SK-N-SH treated with all-trans-retinoic acid at 6 μM for 48 hours (cell line): ENCODE data around the gene PALMD.

Source experiments
- ATAC-seq: fragments of 200-7000 bp; cut with Tn5 transposase; 3 replicates; pipeline ENCODE4 v1.9.1; 2020; ENCODE audit warnings: mild to moderate bottlenecking, moderate library complexity
- ARNTL ChIP-seq: fragments of 450-650 bp; formaldehyde crosslinking; IDR thresholded peaks from 2 replicates; pipeline ENCODE4 v1.5.0; 2020; ENCODE audit warnings: low read depth, mild to moderate bottlenecking, moderate library complexity, borderline replicate concordance
- BACH2 ChIP-seq: fragments of 250-450 bp; sonication (Bioruptor Pico); IDR thresholded peaks from 2 replicates; pipeline ENCODE4 v1.9.0; 2021; ENCODE audit warnings: mild to moderate bottlenecking, borderline replicate concordance
- CREB5 ChIP-seq: fragments of 250-450 bp; sonication (Bioruptor Pico); IDR thresholded peaks from 2 replicates; pipeline ENCODE4 v1.5.1; 2020; ENCODE audit warnings: low read depth, mild to moderate bottlenecking, moderate library complexity
- CSDC2 ChIP-seq: fragments of 250-450 bp; sonication (Bioruptor Pico); IDR thresholded peaks from 2 replicates; pipeline ENCODE4 v1.5.0; 2020; ENCODE audit warnings: mild to moderate bottlenecking, moderate library complexity
- ESRRG ChIP-seq: fragments of 250-450 bp; sonication (Bioruptor Pico); IDR thresholded peaks from 2 replicates; pipeline ENCODE4 v1.6.1; 2021; ENCODE audit warnings: mild to moderate bottlenecking
- GLIS3 ChIP-seq: fragments of 250-450 bp; sonication (Bioruptor Pico); IDR thresholded peaks from 2 replicates; pipeline ENCODE4 v1.5.0; 2020; ENCODE audit warnings: mild to moderate bottlenecking, moderate library complexity
- ISL1 ChIP-seq: fragments of 250-450 bp; sonication (Bioruptor Pico); IDR thresholded peaks from 2 replicates; pipeline ENCODE4 v2.1.2; 2022; ENCODE audit warnings: mild to moderate bottlenecking, moderate library complexity
- OSR1 ChIP-seq: fragments of 250-450 bp; sonication (Bioruptor Pico); IDR thresholded peaks from 2 replicates; pipeline ENCODE4 v1.8.0; 2022; ENCODE audit warnings: moderate library complexity, mild to moderate bottlenecking, inconsistent platforms
- POU6F1 ChIP-seq: fragments of 250-450 bp; sonication (Bioruptor Pico); IDR thresholded peaks from 2 replicates; pipeline ENCODE4 v1.8.0; 2021; ENCODE audit warnings: low read depth, mild to moderate bottlenecking, moderate library complexity, borderline replicate concordance
- PPARA ChIP-seq: fragments of 250-450 bp; sonication (Bioruptor Pico); IDR thresholded peaks from 2 replicates; pipeline ENCODE4 v1.5.0; 2020; ENCODE audit warnings: mild to moderate bottlenecking, borderline replicate concordance
- RARB ChIP-seq: fragments of 250-450 bp; sonication (Bioruptor Pico); IDR thresholded peaks from 2 replicates; pipeline ENCODE4 v1.8.0; 2021; ENCODE audit warnings: mild to moderate bottlenecking, moderate library complexity
- SNAI2 ChIP-seq: fragments of 250-450 bp; sonication (Bioruptor Pico); IDR thresholded peaks from 2 replicates; pipeline ENCODE4 v1.5.0; 2020; ENCODE audit warnings: mild to moderate bottlenecking, moderate library complexity
- TCF4 ChIP-seq: fragments of 250-450 bp; sonication (Bioruptor Pico); IDR thresholded peaks from 2 replicates; pipeline ENCODE4 v1.8.0; 2021; ENCODE audit warnings: mild to moderate bottlenecking, moderate library complexity, borderline replicate concordance
- ZC3H10 ChIP-seq: fragments of 250-450 bp; sonication (Bioruptor Pico); IDR thresholded peaks from 2 replicates; pipeline ENCODE4 v1.5.1; 2021; ENCODE audit warnings: mild to moderate bottlenecking, moderate library complexity
- ZFP30 ChIP-seq: fragments of 450-650 bp; formaldehyde crosslinking; IDR thresholded peaks from 2 replicates; pipeline ENCODE4 v1.5.0; 2022; ENCODE audit warnings: mild to moderate bottlenecking, moderate library complexity
- ZNF565 ChIP-seq: fragments of 450-650 bp; formaldehyde crosslinking; conservative IDR thresholded peaks from 2 replicates; pipeline ENCODE4 v1.5.0; 2020; ENCODE audit warnings: low read depth, mild to moderate bottlenecking, moderate library complexity
- ZNF8 ChIP-seq: fragments of 450-650 bp; formaldehyde crosslinking; IDR thresholded peaks from 2 replicates; pipeline ENCODE4 v1.5.0; 2020; ENCODE audit warnings: mild to moderate bottlenecking, moderate library complexity
- TF ChIP-seq, protein P1 (sequence below): fragments of 250-450 bp; sonication (Bioruptor Pico); IDR thresholded peaks from 2 replicates; pipeline ENCODE4 v1.5.1; 2021; ENCODE audit warnings: mild to moderate bottlenecking, moderate library complexity
- TF ChIP-seq, protein P2 (sequence below): fragments of 250-450 bp; sonication (Bioruptor Pico); IDR thresholded peaks from 2 replicates; pipeline ENCODE4 v1.8.0; 2020; ENCODE audit warnings: mild to moderate bottlenecking, moderate library complexity, borderline replicate concordance
- TF ChIP-seq, protein P3 (sequence below): fragments of 250-450 bp; sonication (Bioruptor Pico); IDR thresholded peaks from 2 replicates; pipeline ENCODE4 v1.5.0; 2020; ENCODE audit warnings: mild to moderate bottlenecking, moderate library complexity

The PALMD gene

DNA sequence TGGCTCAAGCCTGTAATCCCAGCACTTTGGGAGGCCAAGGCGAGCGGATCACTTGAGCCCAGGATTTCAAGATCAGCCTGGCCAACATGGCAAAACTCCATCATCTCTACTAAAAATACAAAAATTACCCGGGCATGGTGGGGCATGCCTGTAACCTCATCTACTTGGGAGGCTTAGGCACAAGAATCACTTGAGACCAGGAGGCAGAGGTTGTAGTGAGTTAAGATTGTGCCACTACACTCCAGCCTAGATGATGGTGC, 12.0 kb downstream of the PALMD start (continued):
- TF ChIP-seq, protein P1, sequence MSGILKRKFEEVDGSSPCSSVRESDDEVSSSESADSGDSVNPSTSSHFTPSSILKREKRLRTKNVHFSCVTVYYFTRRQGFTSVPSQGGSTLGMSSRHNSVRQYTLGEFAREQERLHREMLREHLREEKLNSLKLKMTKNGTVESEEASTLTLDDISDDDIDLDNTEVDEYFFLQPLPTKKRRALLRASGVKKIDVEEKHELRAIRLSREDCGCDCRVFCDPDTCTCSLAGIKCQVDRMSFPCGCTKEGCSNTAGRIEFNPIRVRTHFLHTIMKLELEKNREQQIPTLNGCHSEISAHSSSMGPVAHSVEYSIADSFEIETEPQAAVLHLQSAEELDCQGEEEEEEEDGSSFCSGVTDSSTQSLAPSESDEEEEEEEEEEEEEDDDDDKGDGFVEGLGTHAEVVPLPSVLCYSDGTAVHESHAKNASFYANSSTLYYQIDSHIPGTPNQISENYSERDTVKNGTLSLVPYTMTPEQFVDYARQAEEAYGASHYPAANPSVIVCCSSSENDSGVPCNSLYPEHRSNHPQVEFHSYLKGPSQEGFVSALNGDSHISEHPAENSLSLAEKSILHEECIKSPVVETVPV (CRISPR knock-in tag), result no peak
- TF ChIP-seq ARNTL (CRISPR knock-in tag), result no peak

- no peak for TF ChIP-seq CREB5
- no peak for TF ChIP-seq ZFP30 (CRISPR knock-in tag)
- TF ChIP-seq ISL1 (CRISPR knock-in tag), result peak; percentile 50
- peak; percentile 96 for ATAC-seq
These were observed 13.9 kb downstream of the PALMD start for GRCh38 chr1:99659755-99660210.

- TF ChIP-seq, protein P2, sequence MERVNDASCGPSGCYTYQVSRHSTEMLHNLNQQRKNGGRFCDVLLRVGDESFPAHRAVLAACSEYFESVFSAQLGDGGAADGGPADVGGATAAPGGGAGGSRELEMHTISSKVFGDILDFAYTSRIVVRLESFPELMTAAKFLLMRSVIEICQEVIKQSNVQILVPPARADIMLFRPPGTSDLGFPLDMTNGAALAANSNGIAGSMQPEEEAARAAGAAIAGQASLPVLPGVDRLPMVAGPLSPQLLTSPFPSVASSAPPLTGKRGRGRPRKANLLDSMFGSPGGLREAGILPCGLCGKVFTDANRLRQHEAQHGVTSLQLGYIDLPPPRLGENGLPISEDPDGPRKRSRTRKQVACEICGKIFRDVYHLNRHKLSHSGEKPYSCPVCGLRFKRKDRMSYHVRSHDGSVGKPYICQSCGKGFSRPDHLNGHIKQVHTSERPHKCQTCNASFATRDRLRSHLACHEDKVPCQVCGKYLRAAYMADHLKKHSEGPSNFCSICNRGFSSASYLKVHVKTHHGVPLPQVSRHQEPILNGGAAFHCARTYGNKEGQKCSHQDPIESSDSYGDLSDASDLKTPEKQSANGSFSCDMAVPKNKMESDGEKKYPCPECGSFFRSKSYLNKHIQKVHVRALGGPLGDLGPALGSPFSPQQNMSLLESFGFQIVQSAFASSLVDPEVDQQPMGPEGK (CRISPR knock-in tag), result no peak
- TF ChIP-seq, protein P3, sequence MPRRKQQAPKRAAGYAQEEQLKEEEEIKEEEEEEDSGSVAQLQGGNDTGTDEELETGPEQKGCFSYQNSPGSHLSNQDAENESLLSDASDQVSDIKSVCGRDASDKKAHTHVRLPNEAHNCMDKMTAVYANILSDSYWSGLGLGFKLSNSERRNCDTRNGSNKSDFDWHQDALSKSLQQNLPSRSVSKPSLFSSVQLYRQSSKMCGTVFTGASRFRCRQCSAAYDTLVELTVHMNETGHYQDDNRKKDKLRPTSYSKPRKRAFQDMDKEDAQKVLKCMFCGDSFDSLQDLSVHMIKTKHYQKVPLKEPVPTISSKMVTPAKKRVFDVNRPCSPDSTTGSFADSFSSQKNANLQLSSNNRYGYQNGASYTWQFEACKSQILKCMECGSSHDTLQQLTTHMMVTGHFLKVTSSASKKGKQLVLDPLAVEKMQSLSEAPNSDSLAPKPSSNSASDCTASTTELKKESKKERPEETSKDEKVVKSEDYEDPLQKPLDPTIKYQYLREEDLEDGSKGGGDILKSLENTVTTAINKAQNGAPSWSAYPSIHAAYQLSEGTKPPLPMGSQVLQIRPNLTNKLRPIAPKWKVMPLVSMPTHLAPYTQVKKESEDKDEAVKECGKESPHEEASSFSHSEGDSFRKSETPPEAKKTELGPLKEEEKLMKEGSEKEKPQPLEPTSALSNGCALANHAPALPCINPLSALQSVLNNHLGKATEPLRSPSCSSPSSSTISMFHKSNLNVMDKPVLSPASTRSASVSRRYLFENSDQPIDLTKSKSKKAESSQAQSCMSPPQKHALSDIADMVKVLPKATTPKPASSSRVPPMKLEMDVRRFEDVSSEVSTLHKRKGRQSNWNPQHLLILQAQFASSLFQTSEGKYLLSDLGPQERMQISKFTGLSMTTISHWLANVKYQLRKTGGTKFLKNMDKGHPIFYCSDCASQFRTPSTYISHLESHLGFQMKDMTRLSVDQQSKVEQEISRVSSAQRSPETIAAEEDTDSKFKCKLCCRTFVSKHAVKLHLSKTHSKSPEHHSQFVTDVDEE, result no peak
- TF ChIP-seq ISL1 (CRISPR knock-in tag) (no peak), POU6F1 (CRISPR knock-in tag) (no peak), ZFP30 (CRISPR knock-in tag) (no peak), CSDC2 (CRISPR knock-in tag) (no peak), ESRRG (CRISPR knock-in tag) (no peak), BACH2 (CRISPR knock-in tag) (no peak), TCF4 (CRISPR knock-in tag) (no peak), ZNF565 (no peak), ZC3H10 (no peak), SNAI2 (no peak), PPARA (CRISPR knock-in tag) (no peak), ZNF8 (no peak)
- ATAC-seq, result no peak
These were observed 14.6 kb downstream of the PALMD start for GRCh38 chr1:99660496-99660895.

- no peak for ATAC-seq
- no peak for TF ChIP-seq OSR1
- TF ChIP-seq GLIS3, result no peak
- no peak for TF ChIP-seq ESRRG (CRISPR knock-in tag)
- TF ChIP-seq SNAI2, result no peak
- TF ChIP-seq CREB5, result no peak
- no peak for TF ChIP-seq POU6F1 (CRISPR knock-in tag)
- no peak for TF ChIP-seq RARB
- no peak for TF ChIP-seq BACH2 (CRISPR knock-in tag)
These were observed 15.9 kb downstream of the PALMD start for GRCh38 chr1:99661780-99662179.
